GM23338 (cell line): Measurements from ENCODE around the gene ZNF346. TPM values are rescaled to one million over a fixed set of nuclear protein-coding genes. Genes with fewer than 3 reads are reported as not detected.

Source experiments
- ATAC-seq: fragments of 200-7000 bp; cut with Tn5 transposase; 3 replicates; pipeline ENCODE4 v1.9.1; 2020
- DNase-seq: peaks from one replicate; pipeline ENCODE4 v3.0.0-alpha.2; 2015; ENCODE audit warnings: low spot score
- H2AFZ ChIP-seq: fragments of 200-600 bp; sonication (generic); 2 replicates; pipeline ENCODE4 v1.8.0; 2016; ENCODE audit warnings: antibody characterized with exemption, mild to moderate bottlenecking, moderate library complexity
- H3F3A ChIP-seq: fragments of 200-600 bp; sonication (generic); replicated peaks from 2 replicates; pipeline ENCODE4 v1.8.0; 2017; ENCODE audit warnings: antibody characterized with exemption, mixed run types, low read depth
- H3K27ac ChIP-seq: fragments of 200-600 bp; sonication (generic); 2 replicates; pipeline ENCODE4 v1.6.1; 2016; ENCODE audit warnings: low read depth
- H3K27me3 ChIP-seq: fragments of 200-600 bp; sonication (generic); 2 replicates; pipeline ENCODE4 v1.8.0; 2016; ENCODE audit warnings: mild to moderate bottlenecking, mixed run types, moderate library complexity; ENCODE audit not compliant: insufficient read depth
- H3K36me3 ChIP-seq: fragments of 200-600 bp; sonication (generic); 2 replicates; pipeline ENCODE4 v1.8.0; 2016; ENCODE audit warnings: mild to moderate bottlenecking; ENCODE audit not compliant: insufficient read depth
- H3K4me1 ChIP-seq: fragments of 200-600 bp; sonication (generic); 2 replicates; pipeline ENCODE4 v1.8.0; 2016; ENCODE audit warnings: mild to moderate bottlenecking, moderate library complexity; ENCODE audit not compliant: insufficient read depth
- H3K4me2 ChIP-seq: fragments of 200-600 bp; sonication (generic); 2 replicates; pipeline ENCODE4 v1.7.1; 2017; ENCODE audit warnings: mixed run types
- H3K4me3 ChIP-seq: fragments of 200-600 bp; sonication (generic); 2 replicates; pipeline ENCODE4 v1.6.1; 2016; ENCODE audit warnings: mixed run types
- H3K79me2 ChIP-seq: fragments of 200-600 bp; sonication (generic); replicated peaks from 2 replicates; pipeline ENCODE4 v1.8.0; 2017; ENCODE audit warnings: mild to moderate bottlenecking; ENCODE audit not compliant: insufficient read depth
- H3K9me2 ChIP-seq: fragments of 200-600 bp; sonication (generic); 2 replicates; pipeline ENCODE4 v1.8.0; 2017; ENCODE audit not compliant: insufficient read depth
- H4K20me1 ChIP-seq: fragments of 200-600 bp; sonication (generic); replicated peaks from 2 replicates; pipeline ENCODE4 v1.8.0; 2017; ENCODE audit warnings: mild to moderate bottlenecking; ENCODE audit not compliant: insufficient read depth
- H3K27ac Mint-ChIP-seq: 2 replicates; pipeline ENCODE4 v1.8.0; 2020; ENCODE audit warnings: inconsistent platforms, mild to moderate bottlenecking, moderate library complexity, mixed read lengths
- H3K27me3 Mint-ChIP-seq: 3 replicates; pipeline ENCODE4 v1.8.0; 2022; ENCODE audit warnings: low read depth, mild to moderate bottlenecking, moderate library complexity, mixed read lengths, inconsistent platforms; ENCODE audit not compliant: insufficient read depth, poor library complexity
- H3K36me3 Mint-ChIP-seq: 3 replicates; pipeline ENCODE4 v1.8.0; 2021; ENCODE audit warnings: low read depth, mild to moderate bottlenecking, inconsistent platforms, moderate library complexity, mixed read lengths
- H3K4me1 Mint-ChIP-seq: 3 replicates; pipeline ENCODE4 v1.8.0; 2020; ENCODE audit warnings: mild to moderate bottlenecking, inconsistent platforms, mixed read lengths
- H3K4me3 Mint-ChIP-seq: 3 replicates; pipeline ENCODE4 v1.8.0; 2021; ENCODE audit warnings: moderate library complexity, mild to moderate bottlenecking, inconsistent platforms, mixed read lengths
- H3K9me3 Mint-ChIP-seq: 3 replicates; pipeline ENCODE4 v1.8.0; 2020; ENCODE audit warnings: moderate library complexity, mild to moderate bottlenecking, inconsistent platforms, mixed read lengths
- CREB1 ChIP-seq: fragments of 250-450 bp; sonication (Bioruptor Pico); IDR thresholded peaks from 2 replicates; pipeline ENCODE4 v1.5.0; 2020; ENCODE audit warnings: low read depth, mild to moderate bottlenecking, moderate library complexity
- CTCF ChIP-seq, 2 experiments: fragments of 200-600 bp in 1 of 2; sonication (generic) in 1 of 2; conservative IDR thresholded peaks; 2 replicates each; pipeline versions ENCODE4 v1.5.1 to v1.6.1; 2016 to 2017; ENCODE audit warnings: antibody characterized with exemption in 2 of 2, low read depth in 2 of 2, mild to moderate bottlenecking in 2 of 2, moderate library complexity in 1 of 2
- EZH2 ChIP-seq: fragments of 200-600 bp; sonication (generic); IDR thresholded peaks from one replicate; pipeline ENCODE4 v1.8.0; 2017; ENCODE audit warnings: antibody characterized with exemption, mild to moderate bottlenecking, low read depth; ENCODE audit not compliant: unreplicated experiment
- EZH2phosphoT487 ChIP-seq: fragments of 200-600 bp; sonication (generic); IDR thresholded peaks from one replicate; pipeline ENCODE4 v1.8.1; 2018; ENCODE audit warnings: antibody characterized with exemption; ENCODE audit not compliant: unreplicated experiment
- JUNB ChIP-seq: IDR thresholded peaks from one replicate; pipeline ENCODE4 v1.6.1; 2016; ENCODE audit warnings: antibody characterized with exemption; ENCODE audit not compliant: unreplicated experiment
- NANOG ChIP-seq: IDR thresholded peaks from 2 replicates; pipeline ENCODE4 v1.6.1; 2016; ENCODE audit warnings: antibody characterized with exemption, borderline replicate concordance
- POLR2AphosphoS5 ChIP-seq: IDR thresholded peaks from 2 replicates; pipeline ENCODE4 v1.6.1; 2016; ENCODE audit warnings: antibody characterized with exemption, low read depth
- STAT1 ChIP-seq: IDR thresholded peaks from one replicate; pipeline ENCODE4 v1.6.1; 2016; ENCODE audit warnings: antibody characterized with exemption; ENCODE audit not compliant: unreplicated experiment
- ZNF114 ChIP-seq: fragments of 250-450 bp; sonication (Bioruptor Pico); IDR thresholded peaks from 2 replicates; pipeline ENCODE4 v1.5.0; 2020; ENCODE audit warnings: mild to moderate bottlenecking, moderate library complexity
- ZNF331 ChIP-seq: fragments of 250-450 bp; sonication (Bioruptor Pico); IDR thresholded peaks from 2 replicates; pipeline ENCODE4 v1.5.0; 2020; ENCODE audit warnings: low read depth, mild to moderate bottlenecking, moderate library complexity
- ZNF462 ChIP-seq: fragments of 250-450 bp; sonication (Bioruptor Pico); IDR thresholded peaks from 2 replicates; pipeline ENCODE4 v1.5.0; 2020; ENCODE audit warnings: mild to moderate bottlenecking, moderate library complexity
- polyA plus RNA-seq: library from polyadenylated mRNA; unstranded; fragments of >200 nt; fragmentation: Nextera tagmentation; extraction: Ambion mirVana; gene quantifications from 2 replicates; pipeline ENCODE4 v1.2.1, GENCODE V29; 2016
- total RNA-seq: library from RNA; depleted of rRNA; stranded (reverse); fragments of >200 nt; shearing (Covaris generic); gene quantifications from 2 replicates; pipeline ENCODE4 v1.2.3, GENCODE V29; 2014
- TF ChIP-seq, protein P1 (sequence below): IDR thresholded peaks from 2 replicates; pipeline ENCODE4 v1.6.1; 2016; ENCODE audit warnings: antibody characterized with exemption
- TF ChIP-seq, protein P2 (sequence below): IDR thresholded peaks from one replicate; pipeline ENCODE4 v1.6.1; 2018; ENCODE audit warnings: antibody characterized with exemption; ENCODE audit not compliant: unreplicated experiment

ZNF346 gene
- total and polyA plus RNA-seq, 2 experiments from 2014 or later: 11.0 to 27.2 TPM

- TF ChIP-seq NANOG (no peak), CREB1 (CRISPR knock-in tag) (no peak), ZNF331 (CRISPR knock-in tag) (no peak), EZH2phosphoT487 (no peak), STAT1 (no peak), EZH2 (no peak), ZNF462 (no peak)
These were observed 5.2 kb downstream of the ZNF346 start (continued) for GRCh38 chr5:177027665-177028064.

DNA sequence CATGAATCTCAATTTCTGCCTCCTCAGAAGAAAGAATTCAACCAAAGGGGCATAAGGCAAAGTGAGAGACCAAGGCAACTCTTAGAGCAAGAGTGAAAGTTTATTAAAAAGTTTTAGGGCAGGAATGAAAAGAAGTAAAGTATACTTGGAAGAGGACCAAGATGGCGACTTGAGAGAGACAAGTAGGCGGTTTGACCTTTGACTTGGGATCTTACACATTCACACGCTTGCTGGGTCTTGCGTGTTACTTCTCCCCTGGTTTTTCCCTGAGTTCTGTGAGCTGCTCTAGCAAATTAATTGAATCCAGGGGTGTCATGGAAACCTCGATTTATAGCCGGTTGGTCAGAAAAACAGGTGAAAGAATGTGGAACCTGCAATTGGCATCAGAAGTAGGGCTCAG, 7.0 kb downstream of the ZNF346 start:
- no peak overlapping the region for H3K4me3 Mint-ChIP-seq
- peaks cover 3% of the 10 kb centered on the region for H3K27me3 Mint-ChIP-seq
- 0 out of 2 replicates have a peak, but pooled peaks cover 3% of the 10 kb centered on the region for H3K9me2 ChIP-seq
- H3K79me2 ChIP-seq: peaks cover 69% of the 10 kb centered on the region
- H2AFZ ChIP-seq: no peak overlapping the region
- H3K4me1 Mint-ChIP-seq: no peaks in the 10 kb centered on the region
- no peak overlapping the region for H3K27ac Mint-ChIP-seq
- ATAC-seq (no peak), DNase-seq (no peak)
- H3K4me3 ChIP-seq: no peak overlapping the region
- H4K20me1 ChIP-seq: peaks cover 10% of the 10 kb centered on the region
- no peaks in the 10 kb centered on the region; the same call in 1 of the 2 replicates for H3K36me3 ChIP-seq
- H3F3A ChIP-seq: no peaks in the 10 kb centered on the region
- no peaks in the 10 kb centered on the region; the same call in 2 of the 3 replicates for H3K9me3 Mint-ChIP-seq
- H3K4me2 ChIP-seq: no peak overlapping the region
- H3K36me3 Mint-ChIP-seq: peaks cover 32% of the 10 kb centered on the region
- no peak overlapping the region for H3K27ac ChIP-seq
- H3K27me3 ChIP-seq: no peaks in the 10 kb centered on the region
- no peaks in the 10 kb centered on the region for H3K4me1 ChIP-seq
- TF ChIP-seq, protein P1, sequence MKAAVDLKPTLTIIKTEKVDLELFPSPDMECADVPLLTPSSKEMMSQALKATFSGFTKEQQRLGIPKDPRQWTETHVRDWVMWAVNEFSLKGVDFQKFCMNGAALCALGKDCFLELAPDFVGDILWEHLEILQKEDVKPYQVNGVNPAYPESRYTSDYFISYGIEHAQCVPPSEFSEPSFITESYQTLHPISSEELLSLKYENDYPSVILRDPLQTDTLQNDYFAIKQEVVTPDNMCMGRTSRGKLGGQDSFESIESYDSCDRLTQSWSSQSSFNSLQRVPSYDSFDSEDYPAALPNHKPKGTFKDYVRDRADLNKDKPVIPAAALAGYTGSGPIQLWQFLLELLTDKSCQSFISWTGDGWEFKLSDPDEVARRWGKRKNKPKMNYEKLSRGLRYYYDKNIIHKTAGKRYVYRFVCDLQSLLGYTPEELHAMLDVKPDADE: no peak
- TF ChIP-seq ZNF114 (CRISPR knock-in tag) (no peak), NANOG (no peak), ZNF331 (CRISPR knock-in tag) (no peak), EZH2phosphoT487 (no peak), JUNB (no peak), STAT1 (no peak), POLR2AphosphoS5 (no peak), CTCF (conservative IDR thresholded peaks at IDR 0.05; ENCODE audit: low read depth in 2 of 2) (no peak), EZH2 (no peak), CREB1 (CRISPR knock-in tag) (no peak)
- TF ChIP-seq, protein P2, sequence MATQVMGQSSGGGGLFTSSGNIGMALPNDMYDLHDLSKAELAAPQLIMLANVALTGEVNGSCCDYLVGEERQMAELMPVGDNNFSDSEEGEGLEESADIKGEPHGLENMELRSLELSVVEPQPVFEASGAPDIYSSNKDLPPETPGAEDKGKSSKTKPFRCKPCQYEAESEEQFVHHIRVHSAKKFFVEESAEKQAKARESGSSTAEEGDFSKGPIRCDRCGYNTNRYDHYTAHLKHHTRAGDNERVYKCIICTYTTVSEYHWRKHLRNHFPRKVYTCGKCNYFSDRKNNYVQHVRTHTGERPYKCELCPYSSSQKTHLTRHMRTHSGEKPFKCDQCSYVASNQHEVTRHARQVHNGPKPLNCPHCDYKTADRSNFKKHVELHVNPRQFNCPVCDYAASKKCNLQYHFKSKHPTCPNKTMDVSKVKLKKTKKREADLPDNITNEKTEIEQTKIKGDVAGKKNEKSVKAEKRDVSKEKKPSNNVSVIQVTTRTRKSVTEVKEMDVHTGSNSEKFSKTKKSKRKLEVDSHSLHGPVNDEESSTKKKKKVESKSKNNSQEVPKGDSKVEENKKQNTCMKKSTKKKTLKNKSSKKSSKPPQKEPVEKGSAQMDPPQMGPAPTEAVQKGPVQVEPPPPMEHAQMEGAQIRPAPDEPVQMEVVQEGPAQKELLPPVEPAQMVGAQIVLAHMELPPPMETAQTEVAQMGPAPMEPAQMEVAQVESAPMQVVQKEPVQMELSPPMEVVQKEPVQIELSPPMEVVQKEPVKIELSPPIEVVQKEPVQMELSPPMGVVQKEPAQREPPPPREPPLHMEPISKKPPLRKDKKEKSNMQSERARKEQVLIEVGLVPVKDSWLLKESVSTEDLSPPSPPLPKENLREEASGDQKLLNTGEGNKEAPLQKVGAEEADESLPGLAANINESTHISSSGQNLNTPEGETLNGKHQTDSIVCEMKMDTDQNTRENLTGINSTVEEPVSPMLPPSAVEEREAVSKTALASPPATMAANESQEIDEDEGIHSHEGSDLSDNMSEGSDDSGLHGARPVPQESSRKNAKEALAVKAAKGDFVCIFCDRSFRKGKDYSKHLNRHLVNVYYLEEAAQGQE: no peak
